GM21529 (cell line): ENCODE data around the gene IL31.

Experiments used
- ATAC-seq: cut with Tn5 transposase; IDR thresholded peaks from one replicate; pipeline ENCODE4 v1.9.1; 2021; ENCODE audit not compliant: unreplicated experiment

IL31 gene

DNA sequence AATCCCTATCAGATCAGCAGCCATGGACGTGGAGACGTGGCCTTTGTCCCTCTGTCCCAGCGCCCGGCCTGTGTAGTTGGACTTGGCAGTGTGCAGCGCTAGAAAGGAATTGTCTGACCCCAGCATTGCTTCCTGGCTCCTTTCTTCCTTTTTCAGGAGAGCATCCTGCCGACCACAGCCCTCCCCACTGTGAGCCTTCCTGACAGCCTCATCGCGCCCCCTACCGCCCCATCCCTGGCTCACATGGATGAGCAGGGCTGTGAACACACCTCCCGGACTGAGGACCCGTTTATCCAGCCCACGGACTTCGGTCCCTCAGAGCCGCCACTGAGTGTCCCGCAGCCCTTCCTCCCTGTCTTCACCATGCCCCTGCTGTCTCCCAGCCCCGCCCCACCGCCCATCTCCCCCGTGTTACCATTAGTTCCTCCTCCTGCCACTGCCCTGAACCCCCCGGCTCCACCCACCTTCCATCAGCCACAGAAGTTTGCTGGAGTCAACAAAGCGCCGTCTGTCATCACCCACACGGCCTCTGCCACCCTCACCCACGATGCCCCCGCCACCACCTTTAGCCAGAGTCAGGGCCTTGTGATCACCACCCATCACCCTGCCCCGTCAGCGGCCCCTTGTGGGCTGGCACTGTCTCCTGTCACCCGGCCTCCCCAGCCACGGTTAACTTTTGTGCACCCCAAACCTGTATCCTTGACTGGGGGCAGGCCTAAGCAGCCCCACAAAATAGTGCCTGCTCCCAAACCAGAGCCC is 40.6 kb downstream of the IL31 start:
- ATAC-seq, result no peak

- no peak for ATAC-seq
These were observed 43.9 kb downstream of the IL31 start for GRCh38 chr12:122130150-122130549.

DNA sequence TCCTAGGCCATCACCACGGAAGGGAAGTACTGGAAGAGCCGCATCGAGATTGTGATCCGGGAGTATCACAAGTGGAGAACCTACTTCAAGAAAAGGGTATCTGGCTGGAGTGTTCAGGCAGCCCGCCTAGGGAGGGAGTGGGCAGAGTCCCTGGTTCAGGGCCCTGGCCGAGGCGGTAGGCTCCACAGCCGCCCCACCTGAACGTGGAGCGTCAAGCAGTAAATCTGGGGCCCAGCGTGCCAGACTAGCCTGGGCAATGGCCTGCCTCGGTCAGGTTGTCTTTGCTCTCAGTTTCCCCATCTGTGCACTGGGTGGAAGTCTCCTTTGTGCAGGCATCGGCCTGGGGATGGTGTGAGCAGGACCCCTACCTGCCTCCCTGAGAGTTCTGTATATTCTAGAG is 44.9 kb downstream of the IL31 start:
- no peak for ATAC-seq

GRCh38 chr12:122128481-122128880 is 45.5 kb downstream of the IL31 start:
- no peak for ATAC-seq

GRCh38 chr12:122127839-122128238 is 46.2 kb downstream of the IL31 start:
- ATAC-seq, result no peak

DNA sequence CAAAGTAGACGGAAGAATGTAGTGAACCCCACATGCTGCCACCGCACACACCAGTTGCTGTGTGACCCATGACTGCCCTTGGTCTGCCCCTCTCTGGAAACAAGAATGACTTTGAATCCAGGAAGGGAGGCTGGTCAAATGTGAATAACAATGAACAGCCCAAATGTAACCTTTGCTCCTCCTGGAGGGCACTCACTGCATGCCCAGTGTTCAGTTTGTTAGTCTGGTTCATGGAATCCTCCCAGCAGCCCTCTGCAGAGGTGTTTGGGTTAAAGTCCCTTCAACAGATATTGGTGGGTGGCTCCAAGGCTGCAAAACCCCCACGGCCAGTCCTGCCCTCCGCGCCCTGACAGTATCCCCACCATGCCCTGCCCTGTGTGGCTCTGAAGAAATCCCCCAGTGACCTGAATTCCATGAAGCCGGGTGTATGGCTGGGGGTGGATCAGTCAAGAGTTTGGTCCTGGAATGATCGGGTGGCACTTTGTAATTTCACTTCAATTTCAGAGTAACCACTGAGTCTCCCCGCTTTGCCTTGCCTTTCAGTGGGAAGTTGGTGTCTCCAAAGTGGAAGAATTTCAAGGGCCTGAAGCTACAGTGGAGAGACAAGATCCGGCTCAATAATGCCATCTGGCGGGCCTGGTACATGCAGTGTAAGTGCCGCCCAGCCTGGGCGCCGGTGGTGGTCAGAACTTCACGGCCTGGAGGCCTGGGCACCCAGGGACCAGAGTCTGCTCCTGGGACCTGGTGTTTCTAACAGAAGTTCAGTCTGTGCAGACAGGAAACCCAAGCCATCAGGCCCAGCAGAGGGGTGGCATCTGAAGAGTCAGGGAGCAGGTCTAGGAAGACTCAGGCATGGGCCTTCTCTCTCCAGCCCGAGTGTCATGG is 47.1 kb downstream of the IL31 start:
- no peak for ATAC-seq

- no peak for ATAC-seq
These were observed 47.7 kb downstream of the IL31 start for GRCh38 chr12:122126342-122126635.

GRCh38 chr12:122125452-122126341 is 48.3 kb downstream of the IL31 start:
- ATAC-seq, result no peak

DNA sequence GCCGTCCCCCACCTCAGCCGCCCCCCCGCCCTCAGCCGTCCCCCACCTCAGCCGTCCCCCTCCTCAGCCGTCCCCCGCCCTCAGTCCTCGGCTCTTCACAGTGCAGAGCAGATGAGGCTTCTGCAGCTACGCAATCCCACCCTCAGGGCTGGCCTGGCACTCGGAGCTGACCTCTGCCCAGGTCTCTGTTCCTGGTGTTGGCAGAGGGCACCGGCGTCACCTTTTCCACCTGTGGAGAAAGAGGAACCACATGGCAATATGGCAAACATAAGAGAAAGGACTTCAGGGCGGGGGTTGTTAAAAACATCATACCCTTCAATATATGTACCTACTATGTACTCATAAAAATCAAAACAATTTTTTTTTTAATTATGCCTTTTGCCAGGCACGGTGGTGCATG is 49.7 kb downstream of the IL31 start:
- ATAC-seq, result no peak

DNA sequence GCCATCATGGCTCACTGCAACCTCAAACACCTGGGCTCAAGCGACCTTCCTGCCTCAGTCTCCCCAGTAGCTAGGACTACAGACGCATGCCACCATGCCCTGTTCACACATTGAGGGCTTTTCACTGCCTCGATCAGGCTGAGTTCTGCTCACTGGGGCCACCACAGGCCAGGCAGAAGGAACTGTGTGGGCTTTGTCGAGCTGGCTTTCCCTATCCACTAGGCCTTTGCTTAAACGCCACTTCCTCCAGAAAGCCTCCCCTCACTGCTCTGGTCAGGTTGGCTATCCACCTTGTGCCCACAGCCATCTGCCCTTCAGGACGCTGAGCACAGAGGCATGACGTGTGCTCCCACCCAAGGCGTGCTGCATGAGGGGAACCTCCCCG is 50.3 kb downstream of the IL31 start:
- no peak for ATAC-seq

- no peak for ATAC-seq
These were observed 50.8 kb downstream of the IL31 start for GRCh38 chr12:122123051-122123760.
